Activated T-cell treated with anti-CD3 and anti-CD28 coated beads, Interleukin-2, amount 50 U/mL, for 4 hours (primary cell): ENCODE measurements around the gene CORO7. TPM values are rescaled to one million over a fixed set of nuclear protein-coding genes. Genes with fewer than 3 reads are reported as not detected.

Experiments used
- ATAC-seq, 2 donors: fragments of 200-7000 bp; cut with Tn5 transposase; one replicate each; pipeline ENCODE4 v1.10.0; 2021
- DNase-seq: peaks from one replicate; pipeline ENCODE4 v3.0.0-alpha.2; 2020
- H3K27me3 Mint-ChIP-seq: one replicate; pipeline ENCODE4 v1.8.0; 2021; ENCODE audit warnings: low read depth, mixed read lengths
- H3K36me3 Mint-ChIP-seq: one replicate; pipeline ENCODE4 v1.8.0; 2022; ENCODE audit warnings: mixed read lengths; ENCODE audit not compliant: insufficient read depth
- H3K4me1 Mint-ChIP-seq: one replicate; pipeline ENCODE4 v1.8.0; 2021; ENCODE audit warnings: low read depth, mixed read lengths
- H3K4me3 Mint-ChIP-seq: one replicate; pipeline ENCODE4 v1.8.0; 2021; ENCODE audit warnings: mild to moderate bottlenecking, moderate library complexity, mixed read lengths
- H3K9me3 Mint-ChIP-seq: one replicate; pipeline ENCODE4 v1.8.0; 2021; ENCODE audit warnings: mixed read lengths
- total RNA-seq, 3 donors: library from RNA; stranded (reverse); gene quantifications; one replicate each; pipeline ENCODE4 v1.2.1, GENCODE V29; 2021

CORO7 gene
- total RNA-seq, 3 donors from 2014 or later = 75.8 to 79.9 (median 76.4) TPM

DNA sequence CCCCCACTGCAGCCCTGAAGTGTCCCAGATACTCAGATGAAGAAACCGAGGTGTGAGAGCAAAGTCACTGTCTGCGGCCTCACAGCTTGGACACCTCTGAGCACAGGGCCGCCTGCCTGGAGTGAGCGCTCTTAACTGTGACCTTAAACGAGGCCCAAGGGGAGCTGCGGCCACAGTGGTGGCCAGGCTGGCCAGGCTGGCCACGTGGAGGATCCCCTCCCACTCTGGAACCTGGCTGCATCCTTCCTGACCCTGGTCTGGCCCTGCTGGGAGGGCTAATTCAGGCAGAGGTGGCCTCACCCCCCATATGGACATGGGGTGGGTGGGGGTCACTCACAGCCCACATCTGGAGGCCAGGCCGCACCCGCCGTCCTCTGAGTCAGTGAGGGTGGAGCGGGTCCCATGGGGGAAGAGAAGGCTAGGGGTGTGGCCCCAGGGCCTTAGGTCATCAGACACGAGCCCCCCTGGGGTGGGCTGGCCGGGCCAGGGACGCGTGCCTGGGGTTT lies 38.2 kb downstream of the CORO7 start:
- no peak for ATAC-seq
- Mint-ChIP-seq H3K9me3 (no peaks in the 10 kb centered on the region), H3K4me3 (no peak overlapping the region), H3K4me1 (peaks cover 5% of the 10 kb centered on the region), H3K36me3 (peaks cover 3% of the 10 kb centered on the region), H3K27me3 (no peaks in the 10 kb centered on the region)
- DNase-seq = no peak

- DNase-seq (no peak), ATAC-seq (no peak)
- H3K27me3 Mint-ChIP-seq = no peaks in the 10 kb centered on the region
- peaks cover 9% of the 10 kb centered on the region for H3K4me1 Mint-ChIP-seq
- peaks cover 3% of the 10 kb centered on the region for H3K36me3 Mint-ChIP-seq
- no peak overlapping the region for H3K4me3 Mint-ChIP-seq
- no peaks in the 10 kb centered on the region for H3K9me3 Mint-ChIP-seq
Observed at GRCh38 chr16:4377573-4378154, 38.7 kb downstream of the CORO7 start.

DNA sequence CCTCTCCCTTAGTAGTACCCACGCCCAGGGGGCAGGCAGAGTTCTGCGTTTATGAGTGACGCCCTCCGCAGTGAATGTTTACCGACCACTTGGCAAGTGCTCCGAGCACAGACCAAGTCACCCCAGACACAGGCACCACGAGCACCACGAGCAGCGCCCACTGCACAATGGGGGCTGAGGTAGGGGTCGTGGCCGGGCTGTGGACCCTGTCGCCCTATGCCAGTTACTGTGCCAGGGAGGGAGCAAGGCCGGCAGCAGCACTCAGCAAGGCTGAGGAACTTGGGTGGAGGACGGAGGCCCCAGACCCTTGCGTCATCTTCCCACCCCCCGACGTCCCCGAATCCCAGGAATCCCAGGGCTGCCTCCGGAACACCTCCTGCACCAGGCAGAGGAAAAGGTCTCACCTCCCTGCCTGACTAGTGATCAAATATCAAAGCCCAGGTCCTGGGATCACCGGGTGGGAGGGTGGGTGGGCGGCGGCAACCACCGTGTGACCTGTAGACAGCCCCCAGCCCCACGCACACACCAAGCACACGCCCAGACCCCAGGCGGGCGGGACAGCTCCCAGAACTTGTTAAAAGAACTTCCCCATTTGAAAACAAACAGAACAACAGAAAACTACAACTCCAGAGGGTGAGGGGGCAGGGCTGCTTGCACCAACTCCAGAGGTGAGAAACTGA lies 39.4 kb downstream of the CORO7 start:
- ATAC-seq = no peak
- Mint-ChIP-seq H3K9me3 (no peaks in the 10 kb centered on the region), H3K4me3 (no peak overlapping the region), H3K27me3 (no peaks in the 10 kb centered on the region), H3K36me3 (peaks cover 3% of the 10 kb centered on the region), H3K4me1 (peaks cover 13% of the 10 kb centered on the region)
- DNase-seq = no peak

DNA sequence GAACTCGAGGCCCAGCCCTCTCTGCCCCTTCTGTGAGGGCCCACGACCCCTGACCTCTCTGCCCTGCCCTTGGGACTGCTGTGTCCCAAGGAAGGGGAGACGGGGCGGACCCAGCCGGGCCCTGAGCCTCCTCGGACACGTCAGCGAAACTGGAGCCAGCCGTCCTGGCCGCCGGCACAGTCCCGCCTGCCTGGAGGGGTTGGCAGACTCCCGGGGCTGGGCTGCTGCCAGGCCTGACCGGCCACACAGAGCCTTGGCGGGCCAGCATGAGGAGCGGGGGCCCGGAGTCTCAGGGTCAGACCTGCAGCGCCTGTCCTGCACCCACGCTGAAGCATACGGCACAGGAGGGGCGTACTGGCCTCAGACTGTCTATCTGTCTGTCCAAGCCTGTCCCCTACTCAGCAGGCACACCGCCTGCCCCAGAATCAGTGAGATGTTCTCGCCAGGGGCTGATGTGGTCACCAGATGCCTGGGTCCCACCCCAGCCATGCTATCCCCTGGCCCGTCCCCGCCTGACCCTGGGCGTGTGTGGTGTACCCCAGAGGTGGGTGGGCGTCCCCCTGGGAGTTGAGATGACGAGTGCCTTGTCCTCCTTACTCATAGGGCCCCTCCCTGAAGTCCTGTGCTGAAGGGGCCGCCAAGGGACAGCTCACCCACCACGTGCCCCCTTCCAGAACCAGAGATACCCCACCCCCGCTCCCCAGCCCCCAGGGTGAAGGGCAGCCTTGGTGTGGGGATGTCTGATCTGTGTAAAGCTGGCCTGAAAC lies 40.1 kb downstream of the CORO7 start:
- Mint-ChIP-seq H3K9me3 (no peaks in the 10 kb centered on the region), H3K4me3 (no peak overlapping the region), H3K4me1 (peaks cover 13% of the 10 kb centered on the region), H3K27me3 (no peaks in the 10 kb centered on the region), H3K36me3 (peaks cover 3% of the 10 kb centered on the region)
- ATAC-seq = no peak
- DNase-seq = no peak

DNA sequence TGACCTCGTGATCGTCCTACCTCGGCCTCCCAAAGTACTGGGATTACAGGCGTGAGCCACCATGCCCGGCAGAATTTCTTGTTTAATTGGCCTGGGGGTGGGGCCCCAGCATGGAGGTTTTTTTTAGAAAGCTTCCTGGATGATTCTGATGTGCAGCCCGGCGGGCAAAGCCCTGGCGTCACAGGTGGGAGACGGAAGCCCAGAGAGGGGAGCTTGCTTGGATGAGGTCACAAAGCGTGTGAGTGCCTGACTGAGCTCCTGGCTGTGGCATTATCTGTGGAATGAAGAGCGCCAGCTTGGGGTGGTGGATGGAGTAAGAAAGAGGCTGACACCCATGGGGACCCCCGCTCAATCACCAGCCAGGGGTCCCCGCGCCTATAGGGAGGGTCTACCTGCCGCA lies 40.7 kb downstream of the CORO7 start:
- DNase-seq = no peak
- Mint-ChIP-seq H3K36me3 (peaks cover 3% of the 10 kb centered on the region), H3K9me3 (no peaks in the 10 kb centered on the region), H3K27me3 (no peaks in the 10 kb centered on the region), H3K4me1 (peaks cover 13% of the 10 kb centered on the region), H3K4me3 (no peak overlapping the region)
- ATAC-seq = no peak

GRCh38 chr16:4373909-4374742 lies 42.3 kb downstream of the CORO7 start:
- Mint-ChIP-seq H3K4me1 (peaks cover 16% of the 10 kb centered on the region), H3K36me3 (peaks cover 3% of the 10 kb centered on the region), H3K4me3 (no peak overlapping the region), H3K9me3 (no peaks in the 10 kb centered on the region), H3K27me3 (no peaks in the 10 kb centered on the region)
- DNase-seq (no peak), ATAC-seq (no peak)

- H3K27me3 Mint-ChIP-seq = no peaks in the 10 kb centered on the region
- DNase-seq = no peak
- H3K9me3 Mint-ChIP-seq = no peaks in the 10 kb centered on the region
- ATAC-seq = no peak
- H3K36me3 Mint-ChIP-seq = peaks cover 3% of the 10 kb centered on the region
- no peak overlapping the region for H3K4me3 Mint-ChIP-seq
- H3K4me1 Mint-ChIP-seq = peaks cover 16% of the 10 kb centered on the region
Observed at GRCh38 chr16:4373356-4373908, 43.0 kb downstream of the CORO7 start.

DNA sequence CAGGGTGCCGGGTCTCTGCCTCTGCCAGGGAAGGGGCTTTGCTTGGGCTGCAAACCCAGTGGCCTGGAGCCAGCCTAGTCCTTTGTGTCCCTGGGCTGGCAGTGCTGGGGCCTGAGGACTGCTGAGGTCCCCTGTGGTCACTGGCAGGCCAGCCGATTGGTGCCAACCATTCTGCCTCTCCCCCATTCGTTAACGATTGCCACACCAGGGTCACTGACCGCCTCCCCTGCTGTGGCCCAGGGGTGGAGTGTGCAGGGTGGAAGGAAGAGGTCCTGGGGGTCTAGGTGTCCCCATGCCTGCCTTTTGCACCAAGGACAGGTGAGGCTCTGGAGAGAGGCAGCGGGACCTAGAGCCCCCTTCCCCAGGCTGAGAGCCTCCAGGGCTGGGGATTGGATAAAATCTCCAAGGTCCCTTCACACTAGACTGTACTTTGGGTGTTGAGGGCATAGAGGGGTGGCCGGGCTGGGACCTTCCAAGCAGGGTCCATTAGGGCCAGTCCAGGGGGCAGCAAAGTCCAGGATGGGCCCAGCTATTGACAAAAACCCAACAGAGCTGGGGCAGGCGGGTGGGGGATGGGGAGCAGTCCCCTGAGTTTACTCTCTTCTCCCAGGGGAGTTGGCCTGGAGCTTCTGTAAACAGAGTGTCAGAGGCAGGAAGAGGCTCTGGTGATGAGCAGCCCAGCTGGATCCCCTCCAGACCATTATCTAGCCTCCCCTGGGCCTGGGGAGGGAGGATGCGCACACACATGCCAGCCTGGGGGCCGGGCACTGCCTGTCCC lies 43.6 kb downstream of the CORO7 start:
- no peaks in the 10 kb centered on the region for H3K9me3 Mint-ChIP-seq
- DNase-seq = no peak
- H3K4me3 Mint-ChIP-seq = peak overlapping the region; percentile 74
- H3K36me3 Mint-ChIP-seq = peaks cover 3% of the 10 kb centered on the region
- H3K27me3 Mint-ChIP-seq = no peaks in the 10 kb centered on the region
- ATAC-seq = no peak
- peaks cover 16% of the 10 kb centered on the region for H3K4me1 Mint-ChIP-seq

- ATAC-seq (peak; percentile 64 to 67), DNase-seq (no peak)
- Mint-ChIP-seq H3K4me3 (peak overlapping the region; percentile 74), H3K36me3 (peaks cover 5% of the 10 kb centered on the region), H3K9me3 (no peaks in the 10 kb centered on the region), H3K4me1 (peaks cover 18% of the 10 kb centered on the region), H3K27me3 (no peaks in the 10 kb centered on the region)
Observed at GRCh38 chr16:4372001-4372577, 44.3 kb downstream of the CORO7 start.

DNA sequence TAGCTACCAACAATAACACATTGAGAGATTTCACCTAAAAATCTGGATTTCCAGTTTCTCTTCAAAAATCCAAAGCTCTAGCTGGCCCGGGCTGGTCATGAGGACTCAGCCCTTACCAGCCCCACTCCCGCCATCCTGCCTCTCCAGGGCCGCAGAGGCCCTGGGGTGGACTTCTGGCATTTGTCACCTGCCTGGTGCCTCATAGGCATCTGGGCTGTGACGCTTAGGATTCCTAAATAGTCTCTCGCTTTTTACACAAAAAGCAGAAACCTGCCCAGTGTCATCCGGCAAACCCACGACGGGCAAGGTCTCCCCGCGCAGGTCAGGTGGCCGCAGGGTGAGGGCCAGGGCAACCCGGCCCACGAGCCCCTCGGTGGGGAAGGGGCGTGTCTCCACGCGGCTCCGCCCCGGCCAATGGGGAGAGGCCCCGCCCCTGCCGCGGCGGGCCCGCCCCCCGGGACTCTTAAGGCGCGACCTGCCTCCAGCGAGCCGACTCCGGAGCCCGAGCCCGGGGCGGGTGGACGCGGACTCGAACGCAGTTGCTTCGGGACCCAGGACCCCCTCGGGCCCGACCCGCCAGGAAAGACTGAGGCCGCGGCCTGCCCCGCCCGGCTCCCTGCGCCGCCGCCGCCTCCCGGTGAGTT lies 44.9 kb downstream of the CORO7 start, which contains the start of gene VASN:
TSS of gene VASN (plus strand) at position 492 of the 644 bp plus-strand sequence. CDS start 9,030 bp downstream, outside the sequence.
- H3K27me3 Mint-ChIP-seq = no peaks in the 10 kb centered on the region
- H3K9me3 Mint-ChIP-seq = no peaks in the 10 kb centered on the region
- peaks cover 16% of the 10 kb centered on the region for H3K4me1 Mint-ChIP-seq
- DNase-seq (peak; percentile 69), ATAC-seq (peak; percentile 93 to 96)
- peaks cover 5% of the 10 kb centered on the region for H3K36me3 Mint-ChIP-seq
- H3K4me3 Mint-ChIP-seq = peak within 1 kb of the TSS; percentile 74

DNA sequence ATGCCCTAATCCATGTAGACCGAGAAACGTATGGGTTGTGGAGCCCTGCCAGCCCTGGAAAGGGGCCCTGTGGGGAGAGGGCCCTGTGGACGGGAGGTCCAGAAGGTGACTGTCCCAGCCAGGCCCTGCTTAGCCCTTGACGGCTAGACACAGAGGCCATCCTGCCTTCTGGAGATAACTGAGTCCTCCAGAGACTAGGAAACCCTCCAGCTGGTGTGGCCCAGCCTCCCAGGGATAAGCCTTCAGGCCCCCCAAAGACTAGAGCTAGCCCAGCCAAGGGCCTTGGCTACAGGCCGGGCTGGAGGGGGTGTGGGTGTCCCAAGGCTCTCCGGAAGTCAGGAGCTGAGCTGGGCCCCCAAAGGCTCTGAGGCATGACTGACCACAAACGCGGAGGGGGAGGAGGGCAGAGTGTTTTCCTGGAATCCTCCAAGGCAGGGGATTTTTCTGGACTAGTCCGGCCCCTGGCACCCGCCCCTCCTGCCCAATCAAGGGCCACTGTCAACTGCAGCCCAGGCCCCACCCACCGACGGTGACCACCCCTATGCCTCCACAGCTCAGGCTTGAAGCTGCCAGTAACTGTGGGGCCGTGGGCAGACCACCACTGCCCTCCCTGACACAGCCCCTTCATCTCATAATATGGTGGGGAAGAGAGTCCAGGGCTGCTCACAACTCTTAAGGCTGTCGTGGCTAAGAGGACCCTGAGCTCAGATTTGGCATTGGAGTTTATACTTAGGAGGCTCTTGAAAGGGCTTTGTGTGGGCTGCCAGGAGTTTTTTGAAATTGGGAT lies 45.6 kb downstream of the CORO7 start:
- Mint-ChIP-seq H3K9me3 (no peaks in the 10 kb centered on the region), H3K27me3 (no peaks in the 10 kb centered on the region), H3K4me3 (no peak overlapping the region), H3K4me1 (peaks cover 16% of the 10 kb centered on the region), H3K36me3 (peaks cover 5% of the 10 kb centered on the region)
- DNase-seq = no peak
- ATAC-seq = no peak

GRCh38 chr16:4370151-4370550 lies 46.2 kb downstream of the CORO7 start:
- Mint-ChIP-seq H3K27me3 (no peaks in the 10 kb centered on the region), H3K36me3 (peaks cover 3% of the 10 kb centered on the region), H3K4me3 (no peak overlapping the region), H3K9me3 (no peaks in the 10 kb centered on the region), H3K4me1 (peaks cover 16% of the 10 kb centered on the region)
- DNase-seq (no peak), ATAC-seq (no peak)
